ENCODE results near the gene DNAI2.

Gene DNAI2

DNA sequence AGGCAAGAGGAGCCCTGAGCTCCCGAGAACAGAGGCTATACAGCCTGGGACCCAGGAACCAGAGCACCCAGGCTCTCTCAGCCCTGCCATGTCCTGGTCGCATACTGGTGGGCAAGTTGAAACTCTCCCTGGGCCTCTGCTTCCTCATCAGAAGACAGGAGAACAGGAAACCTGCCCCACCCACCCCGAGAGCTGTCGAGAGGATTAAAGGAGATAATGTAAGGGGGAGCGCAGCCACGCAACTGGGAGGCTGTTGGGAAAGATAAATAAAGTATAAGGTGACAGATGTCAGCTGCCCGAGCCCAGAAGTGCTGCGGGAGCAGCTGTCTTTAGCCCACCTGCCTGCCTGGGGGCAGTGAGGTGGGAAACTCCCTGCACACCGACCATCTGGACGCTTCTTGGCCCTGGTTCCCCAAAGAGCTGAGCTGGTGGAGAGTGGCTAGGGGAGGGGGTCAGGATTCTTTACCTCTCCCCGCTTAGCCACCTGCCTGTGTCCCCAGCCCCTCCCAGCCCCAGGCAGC, 58.8 kb downstream of the DNAI2 start:
- H3K4me2 ChIP-seq (ENCODE audit: insufficient read depth, low read length) = no peak overlapping the region
- H3K36me3 ChIP-seq (ENCODE audit: insufficient read depth, low read length) = no peaks in the 10 kb centered on the region
- no peaks in the 10 kb centered on the region for H3K9me3 ChIP-seq (ENCODE audit: insufficient read depth, low read length, severe bottlenecking)
- no peak for ATAC-seq (ENCODE audit: insufficient read depth, low read depth)
- no peak overlapping the region for H2AFZ ChIP-seq (ENCODE audit: low read depth, low read length)
- no peaks in the 10 kb centered on the region for H3K4me1 ChIP-seq (ENCODE audit: insufficient read depth, low read length)
- no peaks in the 10 kb centered on the region; the same call in none of the 2 replicates for H4K20me1 ChIP-seq (ENCODE audit: insufficient read depth, low read length)
- peaks cover 18% of the 10 kb centered on the region for H3K27me3 ChIP-seq (ENCODE audit: insufficient read depth, low read length, poor library complexity)
- no peaks in the 10 kb centered on the region for H3K79me2 ChIP-seq (ENCODE audit: insufficient read depth, low read length)
- no peak for DNase-seq
- H3K9ac ChIP-seq (ENCODE audit: low read depth, low read length) = no peak overlapping the region
- no peak overlapping the region for H3K4me3 ChIP-seq (ENCODE audit: low read depth in 1 of 2, low read length in 2 of 2)
- no peak for TF ChIP-seq EZH2 (IDR thresholded peaks at IDR 0.05; ENCODE audit: borderline replicate concordance, low read depth, low read length, severe bottlenecking)
- TF ChIP-seq, protein P1, sequence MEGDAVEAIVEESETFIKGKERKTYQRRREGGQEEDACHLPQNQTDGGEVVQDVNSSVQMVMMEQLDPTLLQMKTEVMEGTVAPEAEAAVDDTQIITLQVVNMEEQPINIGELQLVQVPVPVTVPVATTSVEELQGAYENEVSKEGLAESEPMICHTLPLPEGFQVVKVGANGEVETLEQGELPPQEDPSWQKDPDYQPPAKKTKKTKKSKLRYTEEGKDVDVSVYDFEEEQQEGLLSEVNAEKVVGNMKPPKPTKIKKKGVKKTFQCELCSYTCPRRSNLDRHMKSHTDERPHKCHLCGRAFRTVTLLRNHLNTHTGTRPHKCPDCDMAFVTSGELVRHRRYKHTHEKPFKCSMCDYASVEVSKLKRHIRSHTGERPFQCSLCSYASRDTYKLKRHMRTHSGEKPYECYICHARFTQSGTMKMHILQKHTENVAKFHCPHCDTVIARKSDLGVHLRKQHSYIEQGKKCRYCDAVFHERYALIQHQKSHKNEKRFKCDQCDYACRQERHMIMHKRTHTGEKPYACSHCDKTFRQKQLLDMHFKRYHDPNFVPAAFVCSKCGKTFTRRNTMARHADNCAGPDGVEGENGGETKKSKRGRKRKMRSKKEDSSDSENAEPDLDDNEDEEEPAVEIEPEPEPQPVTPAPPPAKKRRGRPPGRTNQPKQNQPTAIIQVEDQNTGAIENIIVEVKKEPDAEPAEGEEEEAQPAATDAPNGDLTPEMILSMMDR (IDR thresholded peaks at IDR 0.05; ENCODE audit: borderline replicate concordance, extremely low read depth, low read length, poor library complexity, severe bottlenecking) = no peak
- H3K27ac ChIP-seq (ENCODE audit: low read length) = no peak overlapping the region

DNA sequence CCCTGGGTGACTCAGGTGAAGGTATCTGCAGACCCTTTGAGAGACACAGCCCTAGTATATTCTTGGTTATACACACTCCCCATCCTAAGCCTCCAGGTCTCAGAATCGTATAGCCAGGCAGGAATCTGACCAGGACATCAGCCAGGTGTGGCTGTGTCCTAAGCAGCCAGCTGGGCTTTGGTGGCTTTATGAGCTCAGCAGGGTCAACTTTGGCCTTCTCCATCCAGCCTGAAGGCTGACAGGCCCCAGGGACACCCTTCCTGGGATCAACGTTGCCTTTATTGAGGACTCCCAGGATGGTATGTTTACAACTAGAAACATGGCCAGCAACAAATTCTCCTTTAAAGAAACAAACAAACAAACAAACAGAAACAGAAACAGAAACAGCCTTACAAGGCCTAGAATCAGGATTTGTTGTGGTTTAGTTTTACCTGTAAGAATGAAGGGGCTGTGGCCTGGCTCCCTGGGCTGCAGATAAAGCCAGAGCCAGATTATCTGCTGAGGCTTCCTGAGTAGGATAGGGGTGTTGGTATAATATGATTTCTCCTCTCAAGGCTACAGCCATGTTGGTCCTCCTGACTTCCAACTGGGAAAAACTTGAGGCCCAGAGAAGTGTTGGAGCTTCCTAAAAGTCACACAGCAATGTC, 60.5 kb downstream of the DNAI2 start:
- no peak overlapping the region for H3K4me3 ChIP-seq (ENCODE audit: low read depth in 1 of 2, low read length in 2 of 2)
- ATAC-seq (ENCODE audit: insufficient read depth, low read depth) (no peak), DNase-seq (no peak)
- no peaks in the 10 kb centered on the region for H4K20me1 ChIP-seq (ENCODE audit: insufficient read depth, low read length)
- no peak overlapping the region for H3K4me2 ChIP-seq (ENCODE audit: insufficient read depth, low read length)
- TF ChIP-seq, protein P1 (IDR thresholded peaks at IDR 0.05; ENCODE audit: borderline replicate concordance, extremely low read depth, low read length, poor library complexity, severe bottlenecking) = no peak
- no peak for TF ChIP-seq EZH2 (IDR thresholded peaks at IDR 0.05; ENCODE audit: borderline replicate concordance, low read depth, low read length, severe bottlenecking)
- H3K27me3 ChIP-seq (ENCODE audit: insufficient read depth, low read length, poor library complexity) = peaks cover 18% of the 10 kb centered on the region
- no peak overlapping the region for H2AFZ ChIP-seq (ENCODE audit: low read depth, low read length)
- H3K79me2 ChIP-seq (ENCODE audit: insufficient read depth, low read length) = no peaks in the 10 kb centered on the region
- H3K36me3 ChIP-seq (ENCODE audit: insufficient read depth, low read length) = no peaks in the 10 kb centered on the region
- no peak overlapping the region for H3K9ac ChIP-seq (ENCODE audit: low read depth, low read length)
- no peak overlapping the region for H3K27ac ChIP-seq (ENCODE audit: low read length)
- H3K4me1 ChIP-seq (ENCODE audit: insufficient read depth, low read length) = no peaks in the 10 kb centered on the region
- no peaks in the 10 kb centered on the region for H3K9me3 ChIP-seq (ENCODE audit: insufficient read depth, low read length, severe bottlenecking)

DNA sequence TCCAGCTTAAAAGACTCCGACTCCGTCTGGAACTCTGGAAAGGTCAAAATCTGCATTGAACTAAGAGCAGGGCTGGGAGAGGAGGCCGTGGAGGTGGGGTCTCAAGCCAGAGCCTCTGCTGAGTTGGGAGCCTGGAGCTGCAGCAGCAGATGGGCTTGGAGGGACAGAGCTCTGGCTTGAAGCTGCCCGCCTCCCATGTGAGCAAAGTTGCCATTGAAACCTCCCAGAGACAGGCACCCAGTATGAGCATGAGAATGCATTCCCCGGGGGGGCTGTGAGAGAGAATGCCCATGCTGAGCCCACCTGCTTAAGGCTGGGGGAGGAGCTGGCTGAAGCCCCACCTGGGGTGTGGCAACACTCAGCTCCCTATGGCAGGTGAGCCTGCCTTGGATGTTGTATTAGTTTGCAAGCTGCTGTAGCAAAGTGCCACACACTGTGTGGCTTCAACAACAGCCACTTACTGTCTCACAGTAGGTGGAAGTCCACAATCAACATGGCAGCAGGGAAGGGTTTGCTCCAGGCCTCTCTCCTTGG, 61.6 kb downstream of the DNAI2 start:
- peaks cover 14% of the 10 kb centered on the region for H3K27me3 ChIP-seq (ENCODE audit: insufficient read depth, low read length, poor library complexity)
- DNase-seq (no peak), ATAC-seq (ENCODE audit: insufficient read depth, low read depth) (no peak)
- H3K4me2 ChIP-seq (ENCODE audit: insufficient read depth, low read length) = no peak overlapping the region
- no peak overlapping the region for H3K4me3 ChIP-seq (ENCODE audit: low read depth in 1 of 2, low read length in 2 of 2)
- no peaks in the 10 kb centered on the region for H3K79me2 ChIP-seq (ENCODE audit: insufficient read depth, low read length)
- H3K27ac ChIP-seq (ENCODE audit: low read length) = no peak overlapping the region
- no peaks in the 10 kb centered on the region for H3K9me3 ChIP-seq (ENCODE audit: insufficient read depth, low read length, severe bottlenecking)
- no peaks in the 10 kb centered on the region for H3K36me3 ChIP-seq (ENCODE audit: insufficient read depth, low read length)
- H2AFZ ChIP-seq (ENCODE audit: low read depth, low read length) = no peak overlapping the region
- H4K20me1 ChIP-seq (ENCODE audit: insufficient read depth, low read length) = no peaks in the 10 kb centered on the region
- TF ChIP-seq, protein P1 (IDR thresholded peaks at IDR 0.05; ENCODE audit: borderline replicate concordance, extremely low read depth, low read length, poor library complexity, severe bottlenecking) = no peak
- TF ChIP-seq EZH2 (IDR thresholded peaks at IDR 0.05; ENCODE audit: borderline replicate concordance, low read depth, low read length, severe bottlenecking) = no peak
- no peak overlapping the region for H3K9ac ChIP-seq (ENCODE audit: low read depth, low read length)
- H3K4me1 ChIP-seq (ENCODE audit: insufficient read depth, low read length) = no peaks in the 10 kb centered on the region

All from DND-41 (cell line).